ENCODE results near the gene PC. TPM values are rescaled to one million over a fixed set of nuclear protein-coding genes. Genes with fewer than 3 reads are reported as not detected.

PC gene
- total and polyA plus RNA-seq, 9 of the 15 experiments (the other 6 are each of a cell fraction or from before 2014, with no cell fraction given) = 0.94 to 38.0 (median 8.7) TPM

DNA sequence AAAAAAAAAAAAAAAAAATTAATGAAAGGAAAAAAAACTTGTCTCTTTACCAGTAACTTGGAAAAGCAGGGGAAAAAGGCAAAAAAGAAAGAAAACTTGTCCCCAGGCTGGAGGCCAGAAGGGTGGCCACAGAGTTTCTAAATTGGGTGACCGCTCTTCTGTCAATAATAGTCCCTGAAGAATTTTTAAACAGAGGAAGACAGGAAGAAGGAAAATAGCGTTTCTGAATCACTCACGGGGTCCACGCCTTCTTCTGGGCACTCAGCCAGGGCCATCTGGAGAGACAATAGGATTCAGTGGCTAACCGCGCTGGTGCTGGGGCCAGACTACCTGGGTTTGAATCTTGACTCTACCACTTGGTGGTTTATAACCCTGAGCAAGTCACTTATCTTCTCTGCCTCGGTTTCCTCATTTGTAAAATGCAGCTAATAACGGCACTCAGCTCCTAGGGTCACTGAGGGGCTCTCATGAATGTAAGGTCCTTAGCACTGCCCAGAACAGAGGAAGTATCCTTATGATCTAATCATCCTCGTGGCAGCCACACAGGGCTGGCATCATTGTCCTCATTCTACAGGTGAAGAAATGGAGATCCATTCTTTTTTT lies 23.9 kb upstream of the PC start (continued):
- TF ChIP-seq, protein P1, sequence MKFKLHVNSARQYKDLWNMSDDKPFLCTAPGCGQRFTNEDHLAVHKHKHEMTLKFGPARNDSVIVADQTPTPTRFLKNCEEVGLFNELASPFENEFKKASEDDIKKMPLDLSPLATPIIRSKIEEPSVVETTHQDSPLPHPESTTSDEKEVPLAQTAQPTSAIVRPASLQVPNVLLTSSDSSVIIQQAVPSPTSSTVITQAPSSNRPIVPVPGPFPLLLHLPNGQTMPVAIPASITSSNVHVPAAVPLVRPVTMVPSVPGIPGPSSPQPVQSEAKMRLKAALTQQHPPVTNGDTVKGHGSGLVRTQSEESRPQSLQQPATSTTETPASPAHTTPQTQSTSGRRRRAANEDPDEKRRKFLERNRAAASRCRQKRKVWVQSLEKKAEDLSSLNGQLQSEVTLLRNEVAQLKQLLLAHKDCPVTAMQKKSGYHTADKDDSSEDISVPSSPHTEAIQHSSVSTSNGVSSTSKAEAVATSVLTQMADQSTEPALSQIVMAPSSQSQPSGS (CRISPR knock-in tag; IDR thresholded peaks at IDR 0.05) = no peak
- TF ChIP-seq, protein P2, sequence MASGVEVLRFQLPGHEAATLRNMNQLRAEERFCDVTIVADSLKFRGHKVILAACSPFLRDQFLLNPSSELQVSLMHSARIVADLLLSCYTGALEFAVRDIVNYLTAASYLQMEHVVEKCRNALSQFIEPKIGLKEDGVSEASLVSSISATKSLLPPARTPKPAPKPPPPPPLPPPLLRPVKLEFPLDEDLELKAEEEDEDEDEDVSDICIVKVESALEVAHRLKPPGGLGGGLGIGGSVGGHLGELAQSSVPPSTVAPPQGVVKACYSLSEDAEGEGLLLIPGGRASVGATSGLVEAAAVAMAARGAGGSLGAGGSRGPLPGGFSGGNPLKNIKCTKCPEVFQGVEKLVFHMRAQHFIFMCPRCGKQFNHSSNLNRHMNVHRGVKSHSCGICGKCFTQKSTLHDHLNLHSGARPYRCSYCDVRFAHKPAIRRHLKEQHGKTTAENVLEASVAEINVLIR (CRISPR knock-in tag; IDR thresholded peaks at IDR 0.05) = no peak
- TF ChIP-seq NFE2L1 (tag; IDR thresholded peaks at IDR 0.05; ENCODE audit: borderline replicate concordance, low read depth) (no peak), ZNF696 (CRISPR knock-in tag; conservative IDR thresholded peaks at IDR 0.05) (no peak), NBN (IDR thresholded peaks at IDR 0.05; ENCODE audit: low read depth) (0 out of 2 replicates have a peak, but pooled peaks have one; percentile 52), ZNF699 (CRISPR knock-in tag; IDR thresholded peaks at IDR 0.05; ENCODE audit: insufficient replicate concordance) (no peak), POLR3G (IDR thresholded peaks at IDR 0.05; ENCODE audit: extremely low read depth, insufficient read length, insufficient replicate concordance) (no peak), STAG1 (CRISPR knock-in tag; IDR thresholded peaks at IDR 0.05; ENCODE audit: borderline replicate concordance) (no peak), NCOA6 (IDR thresholded peaks at IDR 0.05) (no peak), STAT5A (IDR thresholded peaks at IDR 0.05; ENCODE audit: borderline replicate concordance, low read length) (no peak), SMARCA4 (IDR thresholded peaks at IDR 0.05) (no peak; the same call in none of the 2 replicates), BCL6 (CRISPR knock-in tag; IDR thresholded peaks at IDR 0.05) (no peak), DIDO1 (tag; IDR thresholded peaks at IDR 0.05; ENCODE audit: low read depth) (no peak), HNRNPUL1 (IDR thresholded peaks at IDR 0.05; ENCODE audit: low read length) (no peak), C11orf30 (IDR thresholded peaks at IDR 0.05; ENCODE audit: low read depth) (no peak)
- TF ChIP-seq, protein P3, sequence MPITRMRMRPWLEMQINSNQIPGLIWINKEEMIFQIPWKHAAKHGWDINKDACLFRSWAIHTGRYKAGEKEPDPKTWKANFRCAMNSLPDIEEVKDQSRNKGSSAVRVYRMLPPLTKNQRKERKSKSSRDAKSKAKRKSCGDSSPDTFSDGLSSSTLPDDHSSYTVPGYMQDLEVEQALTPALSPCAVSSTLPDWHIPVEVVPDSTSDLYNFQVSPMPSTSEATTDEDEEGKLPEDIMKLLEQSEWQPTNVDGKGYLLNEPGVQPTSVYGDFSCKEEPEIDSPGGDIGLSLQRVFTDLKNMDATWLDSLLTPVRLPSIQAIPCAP (CRISPR knock-in tag; IDR thresholded peaks at IDR 0.05; ENCODE audit: borderline replicate concordance) = no peak
- TF ChIP-seq, protein P4, sequence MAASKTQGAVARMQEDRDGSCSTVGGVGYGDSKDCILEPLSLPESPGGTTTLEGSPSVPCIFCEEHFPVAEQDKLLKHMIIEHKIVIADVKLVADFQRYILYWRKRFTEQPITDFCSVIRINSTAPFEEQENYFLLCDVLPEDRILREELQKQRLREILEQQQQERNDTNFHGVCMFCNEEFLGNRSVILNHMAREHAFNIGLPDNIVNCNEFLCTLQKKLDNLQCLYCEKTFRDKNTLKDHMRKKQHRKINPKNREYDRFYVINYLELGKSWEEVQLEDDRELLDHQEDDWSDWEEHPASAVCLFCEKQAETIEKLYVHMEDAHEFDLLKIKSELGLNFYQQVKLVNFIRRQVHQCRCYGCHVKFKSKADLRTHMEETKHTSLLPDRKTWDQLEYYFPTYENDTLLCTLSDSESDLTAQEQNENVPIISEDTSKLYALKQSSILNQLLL (CRISPR knock-in tag; IDR thresholded peaks at IDR 0.05; ENCODE audit: borderline replicate concordance) = no peak
- TF ChIP-seq, protein P5, sequence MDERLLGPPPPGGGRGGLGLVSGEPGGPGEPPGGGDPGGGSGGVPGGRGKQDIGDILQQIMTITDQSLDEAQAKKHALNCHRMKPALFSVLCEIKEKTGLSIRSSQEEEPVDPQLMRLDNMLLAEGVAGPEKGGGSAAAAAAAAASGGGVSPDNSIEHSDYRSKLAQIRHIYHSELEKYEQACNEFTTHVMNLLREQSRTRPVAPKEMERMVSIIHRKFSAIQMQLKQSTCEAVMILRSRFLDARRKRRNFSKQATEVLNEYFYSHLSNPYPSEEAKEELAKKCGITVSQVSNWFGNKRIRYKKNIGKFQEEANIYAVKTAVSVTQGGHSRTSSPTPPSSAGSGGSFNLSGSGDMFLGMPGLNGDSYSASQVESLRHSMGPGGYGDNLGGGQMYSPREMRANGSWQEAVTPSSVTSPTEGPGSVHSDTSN (CRISPR knock-in tag; IDR thresholded peaks at IDR 0.05; ENCODE audit: low read depth) = no peak
- TF ChIP-seq, protein P5 (tag; conservative IDR thresholded peaks at IDR 0.05; ENCODE audit: low read depth) = no peak
- TF ChIP-seq, protein P6, sequence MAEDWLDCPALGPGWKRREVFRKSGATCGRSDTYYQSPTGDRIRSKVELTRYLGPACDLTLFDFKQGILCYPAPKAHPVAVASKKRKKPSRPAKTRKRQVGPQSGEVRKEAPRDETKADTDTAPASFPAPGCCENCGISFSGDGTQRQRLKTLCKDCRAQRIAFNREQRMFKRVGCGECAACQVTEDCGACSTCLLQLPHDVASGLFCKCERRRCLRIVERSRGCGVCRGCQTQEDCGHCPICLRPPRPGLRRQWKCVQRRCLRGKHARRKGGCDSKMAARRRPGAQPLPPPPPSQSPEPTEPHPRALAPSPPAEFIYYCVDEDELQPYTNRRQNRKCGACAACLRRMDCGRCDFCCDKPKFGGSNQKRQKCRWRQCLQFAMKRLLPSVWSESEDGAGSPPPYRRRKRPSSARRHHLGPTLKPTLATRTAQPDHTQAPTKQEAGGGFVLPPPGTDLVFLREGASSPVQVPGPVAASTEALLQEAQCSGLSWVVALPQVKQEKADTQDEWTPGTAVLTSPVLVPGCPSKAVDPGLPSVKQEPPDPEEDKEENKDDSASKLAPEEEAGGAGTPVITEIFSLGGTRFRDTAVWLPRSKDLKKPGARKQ (CRISPR knock-in tag; IDR thresholded peaks at IDR 0.05) = no peak
